Stimulated activated CD8-positive, alpha-beta memory T cell treated with anti-CD3 and anti-CD28 coated beads, Interleukin-12 subunit alpha, Interleukin-12 subunit beta, amount 100 ng/mL, for 24 hours (primary cell): ENCODE data around the gene PRKG2.
"Not testable (repeated sequence)": the region's sequence is repeated elsewhere in the genome, so short reads cannot be mapped to it uniquely, and the experiment has no call there.

Experiments used
- DNase-seq: peaks from one replicate; pipeline ENCODE4 v3.0.0-alpha.2; 2020; ENCODE audit errors: extremely low read depth

The PRKG2 gene

GRCh38 chr4:81153714-81154323 lies 61.2 kb downstream of the PRKG2 start:
- DNase-seq, result not testable (repeated sequence)

GRCh38 chr4:81152839-81153713 lies 61.9 kb downstream of the PRKG2 start:
- no peak for DNase-seq

GRCh38 chr4:81149976-81150375 lies 65.0 kb downstream of the PRKG2 start:
- DNase-seq, result no peak

GRCh38 chr4:81148576-81148975 lies 66.4 kb downstream of the PRKG2 start:
- DNase-seq, result no peak

- DNase-seq, result no peak
Observed at GRCh38 chr4:81146466-81146865, 68.6 kb downstream of the PRKG2 start.

- no peak for DNase-seq
Observed at GRCh38 chr4:81143183-81143582, 71.8 kb downstream of the PRKG2 start.

- no peak for DNase-seq
Observed at GRCh38 chr4:81142744-81143143, 72.3 kb downstream of the PRKG2 start.

- no peak for DNase-seq
Observed at GRCh38 chr4:81137894-81138293, 77.1 kb downstream of the PRKG2 start.

- DNase-seq, result no peak
Observed at GRCh38 chr4:81137446-81137845, 77.6 kb downstream of the PRKG2 start.

- no peak for DNase-seq
Observed at GRCh38 chr4:81136161-81136905, 78.7 kb downstream of the PRKG2 start.

- no peak for DNase-seq
Observed at GRCh38 chr4:81135501-81135900, 79.5 kb downstream of the PRKG2 start.

GRCh38 chr4:81131563-81131962 lies 83.5 kb downstream of the PRKG2 start:
- no peak for DNase-seq

- no peak for DNase-seq
Observed at GRCh38 chr4:81131066-81131465, 84.0 kb downstream of the PRKG2 start.

- DNase-seq, result no peak
Observed at GRCh38 chr4:81130569-81130968, 84.5 kb downstream of the PRKG2 start.

- no peak for DNase-seq
Observed at GRCh38 chr4:81120055-81120454, 95.0 kb downstream of the PRKG2 start.

- no peak for DNase-seq
Observed at GRCh38 chr4:81118086-81118485, 96.9 kb downstream of the PRKG2 start.

- DNase-seq, result no peak
Observed at GRCh38 chr4:81116566-81116965, 98.5 kb downstream of the PRKG2 start.

- DNase-seq, result no peak
Observed at GRCh38 chr4:81113024-81113423, 102.0 kb downstream of the PRKG2 start.

- DNase-seq, result no peak
Observed at GRCh38 chr4:81109356-81109755, 105.7 kb downstream of the PRKG2 start.

GRCh38 chr4:81106150-81106549 lies 108.9 kb downstream of the PRKG2 start:
- no peak for DNase-seq

GRCh38 chr4:81102107-81102506 lies 112.9 kb downstream of the PRKG2 start:
- no peak for DNase-seq

- DNase-seq, result no peak
Observed at GRCh38 chr4:81096566-81096965, 118.5 kb downstream of the PRKG2 start.

- no peak for DNase-seq
Observed at GRCh38 chr4:81095389-81095788, 119.6 kb downstream of the PRKG2 start.
